GM18498 (cell line): ENCODE results near the gene SLC25A51.

Experiments
- ATAC-seq: cut with Tn5 transposase; IDR thresholded peaks from one replicate; pipeline ENCODE4 v1.9.1; 2021; ENCODE audit warnings: mild to moderate bottlenecking, moderate library complexity; ENCODE audit not compliant: unreplicated experiment

The SLC25A51 gene

DNA sequence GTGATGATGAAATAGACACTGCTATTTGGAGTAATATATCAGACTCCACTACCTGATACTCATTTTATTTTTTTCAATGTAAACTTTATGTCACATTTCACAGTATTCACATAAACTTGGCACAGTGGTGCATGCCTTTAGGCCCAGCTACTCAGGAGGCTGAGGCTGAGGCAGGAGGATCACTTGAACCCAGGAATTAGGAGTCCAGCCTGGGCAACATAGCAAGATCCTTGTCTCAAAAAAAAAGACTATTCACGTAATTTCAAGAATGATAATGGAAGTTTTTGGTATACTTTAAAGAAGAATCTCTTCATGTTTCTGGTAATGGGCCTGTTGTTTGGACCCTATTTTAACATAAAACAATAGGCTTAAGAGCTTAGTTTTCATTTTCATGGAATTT lies 47.4 kb downstream of the SLC25A51 start:
- ATAC-seq, result no peak

DNA sequence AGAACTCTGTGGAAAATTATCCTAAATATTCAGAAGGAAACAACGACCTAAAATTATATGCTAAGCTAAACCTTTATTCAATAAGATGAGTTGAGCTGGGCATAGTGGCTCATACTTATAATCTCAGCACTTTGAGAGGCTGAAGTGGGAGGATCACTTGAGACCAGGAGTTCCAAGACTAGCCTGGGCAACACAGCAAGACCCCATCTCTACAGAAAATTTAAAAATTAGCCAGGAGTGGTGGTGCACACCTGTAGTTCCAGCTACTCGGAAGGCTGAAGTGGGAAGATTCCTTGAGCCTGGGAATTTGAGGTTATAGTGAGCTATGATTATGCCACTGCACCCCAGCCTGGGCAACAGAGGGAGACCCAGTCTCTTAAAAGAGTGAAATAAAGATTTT lies 51.7 kb downstream of the SLC25A51 start:
- no peak for ATAC-seq

- ATAC-seq, result no peak
These were observed 63.2 kb downstream of the SLC25A51 start for GRCh38 chr9:37840560-37841194.

DNA sequence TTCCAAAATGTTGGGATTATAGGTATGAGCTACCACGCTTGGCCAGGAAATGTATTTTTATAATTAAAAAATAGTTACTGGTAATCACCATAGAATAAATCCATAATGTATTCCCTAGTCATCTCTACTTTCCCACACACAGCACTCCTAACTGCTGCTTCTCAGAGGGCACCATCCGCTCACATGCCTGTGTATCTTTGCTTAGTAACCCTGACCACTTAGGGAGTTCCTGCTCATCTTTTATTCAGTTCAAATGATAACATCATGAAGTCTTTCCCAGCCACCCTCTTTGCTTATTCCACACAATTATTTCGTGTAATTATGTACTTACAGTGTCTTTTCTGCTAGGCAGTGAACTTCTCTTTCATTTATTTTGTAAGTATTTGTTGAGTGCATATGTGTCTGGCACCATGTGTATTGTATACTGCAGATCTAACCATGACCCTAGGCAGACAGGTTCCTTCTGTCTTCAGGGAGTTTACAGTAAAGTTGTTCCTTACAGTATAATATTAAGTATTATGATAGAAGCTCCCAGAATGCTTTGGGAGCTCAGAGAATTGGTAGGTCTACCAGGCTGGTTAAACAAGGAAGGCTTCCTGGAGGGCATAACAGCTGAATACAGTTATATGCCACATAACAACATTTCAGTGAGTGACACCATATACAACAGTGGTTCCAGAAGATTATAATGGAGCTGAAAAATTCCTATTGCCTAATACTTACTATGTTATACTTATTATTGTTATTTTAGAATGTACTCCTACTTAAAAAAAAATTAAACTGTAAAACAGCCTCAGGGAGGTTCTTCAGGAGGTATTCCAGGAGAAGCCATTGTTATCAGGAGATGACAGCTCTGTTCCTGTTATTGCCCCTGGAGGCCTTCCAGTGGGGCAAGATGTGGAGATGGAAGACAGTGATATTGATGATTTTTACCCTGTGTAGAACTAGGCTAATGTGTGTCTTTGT lies 64.1 kb downstream of the SLC25A51 start:
- ATAC-seq, result no peak
